Measurements from ENCODE around the gene TRIM23.
"Not testable (repeated sequence)": the region's sequence is repeated elsewhere in the genome, so short reads cannot be mapped to it uniquely, and the experiment has no call there.

The TRIM23 gene

DNA sequence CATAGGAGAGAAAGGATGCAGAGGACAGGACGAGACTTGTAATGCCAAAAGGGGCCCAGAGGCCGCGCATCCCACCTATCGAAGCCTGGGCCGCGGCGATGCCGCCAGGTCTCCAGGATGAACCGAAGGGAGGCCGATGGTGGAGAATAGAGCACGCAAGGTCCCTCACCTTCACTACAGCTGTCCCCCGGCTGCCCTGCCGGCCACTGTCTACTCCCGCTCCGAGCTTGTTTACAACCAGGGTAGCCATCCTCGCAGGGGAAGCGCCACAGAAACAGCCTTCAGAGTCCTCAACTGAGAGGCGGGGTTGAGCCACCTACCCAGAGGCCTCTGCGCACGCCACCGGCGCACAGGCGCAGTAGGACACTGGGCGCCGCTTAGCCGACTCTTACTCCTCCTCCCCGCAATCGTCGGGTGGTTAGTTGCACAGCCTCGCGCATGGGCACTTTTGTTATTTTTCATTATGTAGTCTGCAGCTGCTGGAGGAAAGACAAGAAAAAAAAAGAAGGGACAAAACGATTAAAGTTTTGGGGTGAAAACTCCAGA is at the start of gene TRIM23:
Gene TRIM23 (minus strand): TSS at position 309 of the 546 bp plus-strand sequence. CDS start 59 bp downstream, at position 250.
- no peaks in the 10 kb centered on the region for H3K9me3 Mint-ChIP-seq
- DNase-seq (ENCODE audit: low spot score in 2 of 2) (peak; percentile 80 to 89), ATAC-seq (ENCODE audit: low read depth) (peak; percentile 88)
- no peaks in the 10 kb centered on the region for H3K36me3 Mint-ChIP-seq
- peak within 1 kb of the TSS; percentile 98 for H3K27ac Mint-ChIP-seq
- no peaks in the 10 kb centered on the region for H3K27me3 Mint-ChIP-seq
- H3K4me1 Mint-ChIP-seq = peaks cover 12% of the 10 kb centered on the region
- peak within 1 kb of the TSS; percentile 100 for H3K4me3 Mint-ChIP-seq

DNA sequence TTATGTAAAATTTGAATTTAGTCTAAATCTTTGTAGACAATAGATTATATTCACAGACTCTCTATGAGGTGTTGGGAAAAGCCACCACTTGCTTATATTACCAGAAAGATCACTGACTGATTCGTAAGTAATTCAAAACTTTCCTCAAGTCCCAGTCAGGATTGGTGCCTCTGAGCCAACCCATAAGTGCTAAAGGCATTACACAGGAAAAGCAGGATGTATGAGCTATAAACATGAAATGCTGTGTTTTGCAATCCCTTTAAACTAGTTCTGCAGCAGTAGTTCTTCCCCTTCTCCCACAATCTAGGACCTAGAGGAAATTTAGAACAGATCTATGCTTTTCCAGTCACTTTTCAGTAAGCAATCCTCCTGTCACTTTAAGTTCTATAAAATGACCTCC is 48.7 kb upstream of the TRIM23 start:
- H3K36me3 Mint-ChIP-seq = peaks cover 22% of the 10 kb centered on the region
- no peak for ATAC-seq (ENCODE audit: low read depth)
- no peak for DNase-seq (ENCODE audit: low spot score in 2 of 2)
- no peaks in the 10 kb centered on the region for H3K9me3 Mint-ChIP-seq
- H3K27me3 Mint-ChIP-seq = no peaks in the 10 kb centered on the region
- H3K4me3 Mint-ChIP-seq = no peak overlapping the region
- H3K4me1 Mint-ChIP-seq = no peaks in the 10 kb centered on the region
- no peak overlapping the region for H3K27ac Mint-ChIP-seq

DNA sequence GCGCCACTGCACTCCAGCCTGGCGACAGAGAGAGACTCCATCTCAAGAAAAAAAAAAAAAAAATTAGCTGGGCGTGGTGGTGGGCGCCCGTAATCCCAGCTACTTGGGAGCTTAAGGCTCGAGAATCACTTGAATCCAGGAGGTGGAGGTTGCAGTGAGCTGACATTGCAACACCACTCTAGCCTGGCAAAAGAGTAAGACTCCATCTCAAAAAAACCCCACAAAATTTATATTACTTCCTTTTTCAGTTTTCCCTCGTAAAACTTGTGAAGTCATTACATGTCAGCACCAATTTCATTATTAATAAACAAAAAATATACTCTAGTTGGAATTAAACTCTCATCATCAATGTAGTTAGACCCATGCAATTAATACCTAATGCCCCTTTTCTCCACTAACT is 44.6 kb upstream of the TRIM23 start:
- Mint-ChIP-seq H3K27ac (no peak overlapping the region), H3K4me3 (no peak overlapping the region), H3K36me3 (peaks cover 5% of the 10 kb centered on the region), H3K4me1 (no peaks in the 10 kb centered on the region), H3K27me3 (no peaks in the 10 kb centered on the region), H3K9me3 (no peaks in the 10 kb centered on the region)
- DNase-seq (ENCODE audit: low spot score in 2 of 2) (no peak), ATAC-seq (ENCODE audit: low read depth) (no peak)

DNA sequence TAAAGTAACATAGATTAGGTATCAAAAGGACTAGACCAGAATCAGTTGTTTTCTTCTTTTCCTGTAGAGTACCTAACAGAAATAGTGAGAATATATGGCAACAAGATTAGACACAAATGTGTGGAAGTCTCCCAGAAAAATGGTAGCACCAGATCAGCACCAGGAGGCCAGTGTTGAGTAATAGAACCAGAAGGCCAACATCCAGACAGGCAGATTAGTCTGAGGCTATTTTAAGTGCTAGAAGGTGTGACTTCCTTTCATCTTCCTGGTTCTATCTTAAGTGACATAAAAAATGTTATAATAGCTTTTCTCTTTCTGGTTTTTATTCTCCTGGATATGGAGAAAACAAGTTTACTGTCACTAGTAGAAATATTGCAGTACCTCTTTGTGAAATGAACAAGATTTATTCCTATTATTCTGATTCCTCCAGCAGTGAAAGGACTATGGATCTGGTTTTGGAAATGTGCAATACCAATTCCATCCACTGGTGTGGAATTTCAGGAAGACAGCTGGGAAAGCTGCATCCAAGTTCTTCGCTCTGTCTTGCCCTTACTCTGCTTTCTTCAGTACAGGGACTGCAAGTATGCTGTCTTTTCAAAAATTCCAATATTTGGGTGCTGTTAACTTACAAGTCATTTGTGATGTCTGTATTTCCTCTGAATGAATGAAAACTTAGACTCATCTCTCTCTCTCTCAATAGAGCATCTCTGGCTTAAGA is 39.8 kb upstream of the TRIM23 start:
- no peak for ATAC-seq (ENCODE audit: low read depth)
- H3K27ac Mint-ChIP-seq = no peak overlapping the region

DNA sequence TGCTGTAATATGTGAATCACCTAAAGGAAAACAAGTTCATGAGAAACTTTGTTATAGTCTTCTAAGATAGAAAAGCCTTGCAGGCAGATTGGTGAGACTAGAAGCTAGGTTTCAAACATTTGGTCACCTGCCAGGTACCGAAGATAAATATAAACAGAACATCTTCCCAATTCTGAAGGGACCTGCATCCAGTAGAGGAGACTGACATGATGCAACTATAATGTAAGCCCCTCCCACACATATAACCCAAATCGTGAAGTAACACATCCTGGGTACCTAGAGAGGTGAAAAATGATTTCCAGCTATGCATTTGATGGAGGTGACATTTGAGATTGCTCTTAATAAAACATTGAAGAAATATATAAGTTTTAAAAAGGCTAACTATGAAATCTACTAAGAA is 30.6 kb upstream of the TRIM23 start:
- Mint-ChIP-seq H3K9me3 (no peaks in the 10 kb centered on the region), H3K36me3 (peaks cover 9% of the 10 kb centered on the region), H3K27ac (no peak overlapping the region), H3K27me3 (no peaks in the 10 kb centered on the region), H3K4me3 (no peak overlapping the region), H3K4me1 (no peaks in the 10 kb centered on the region)
- DNase-seq (ENCODE audit: low spot score in 2 of 2) (no peak), ATAC-seq (ENCODE audit: low read depth) (no peak)

More for the DNA sequence above, 39.8 kb upstream of the TRIM23 start:
- peaks cover 16% of the 10 kb centered on the region for H3K36me3 Mint-ChIP-seq
- no peak for DNase-seq (ENCODE audit: low spot score in 2 of 2)
- H3K27me3 Mint-ChIP-seq = no peaks in the 10 kb centered on the region
- H3K9me3 Mint-ChIP-seq = no peaks in the 10 kb centered on the region
- no peak overlapping the region for H3K4me3 Mint-ChIP-seq
- no peaks in the 10 kb centered on the region for H3K4me1 Mint-ChIP-seq

DNA sequence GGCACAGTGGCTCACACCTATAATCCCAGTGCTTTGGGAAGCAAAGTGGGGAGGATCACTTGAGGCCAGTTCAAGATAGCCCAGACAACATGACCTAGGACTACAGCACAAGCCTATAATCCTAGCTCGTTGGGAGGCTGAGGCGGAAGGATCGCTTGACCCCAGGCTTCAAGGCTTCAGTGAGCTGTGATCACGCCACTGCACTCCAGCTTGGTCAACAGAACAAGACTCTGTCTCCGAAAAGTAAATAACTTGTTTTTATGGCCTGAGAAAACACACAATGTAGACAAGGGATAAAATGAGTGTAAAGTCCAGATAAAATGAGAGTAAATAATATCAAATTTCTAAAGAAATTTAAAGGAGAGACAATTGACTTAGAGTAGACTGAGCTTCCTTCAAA is 27.0 kb upstream of the TRIM23 start:
- Mint-ChIP-seq H3K27me3 (no peaks in the 10 kb centered on the region), H3K4me3 (no peak overlapping the region), H3K36me3 (peaks cover 18% of the 10 kb centered on the region), H3K9me3 (no peaks in the 10 kb centered on the region), H3K4me1 (no peaks in the 10 kb centered on the region), H3K27ac (no peak overlapping the region)
- no peak for ATAC-seq (ENCODE audit: low read depth)
- DNase-seq (ENCODE audit: low spot score in 2 of 2) = no peak

DNA sequence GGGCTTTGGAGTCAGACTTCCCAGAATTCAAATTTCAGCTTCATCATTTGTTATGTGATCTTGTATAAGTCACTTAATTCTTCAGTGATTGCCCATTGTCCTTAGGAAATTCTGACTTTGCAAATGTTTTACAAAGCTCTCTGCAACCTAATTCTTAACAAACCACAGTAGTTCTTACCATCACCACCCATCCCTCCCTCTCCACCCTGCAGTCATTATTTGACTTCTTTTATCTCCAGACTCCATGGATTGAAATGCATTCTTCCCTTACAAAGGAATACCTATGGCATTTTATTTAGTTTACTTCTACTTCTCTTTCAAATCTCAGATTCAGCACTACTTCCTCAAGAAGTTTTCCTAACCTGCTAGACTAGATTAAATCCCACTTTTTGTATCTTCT is 23.8 kb upstream of the TRIM23 start:
- Mint-ChIP-seq H3K27me3 (no peaks in the 10 kb centered on the region), H3K27ac (peak overlapping the region; percentile 28), H3K36me3 (peaks cover 18% of the 10 kb centered on the region), H3K9me3 (no peaks in the 10 kb centered on the region), H3K4me1 (no peaks in the 10 kb centered on the region), H3K4me3 (no peak overlapping the region)
- DNase-seq (ENCODE audit: low spot score in 2 of 2) (no peak), ATAC-seq (ENCODE audit: low read depth) (no peak)

DNA sequence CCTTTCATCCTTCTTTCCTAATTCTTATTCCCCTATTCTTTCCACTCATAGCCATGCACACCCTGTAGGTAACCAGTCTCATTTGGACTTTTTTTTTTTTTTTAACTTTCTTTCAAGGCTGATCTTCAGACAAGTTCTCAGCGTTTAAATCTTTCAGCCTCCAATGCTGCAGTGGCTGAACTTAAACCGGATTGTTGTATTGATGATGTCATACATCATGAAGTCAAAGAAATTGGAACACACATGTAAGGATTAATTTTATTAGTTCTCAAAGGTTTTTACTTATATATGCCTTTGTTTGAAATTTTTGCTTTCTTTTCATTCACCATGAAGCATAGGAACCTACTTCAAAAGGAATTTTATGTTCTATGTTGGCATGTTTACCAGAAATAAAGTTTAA is 22.8 kb upstream of the TRIM23 start:
- ATAC-seq (ENCODE audit: low read depth) = no peak
- Mint-ChIP-seq H3K4me3 (no peak overlapping the region), H3K4me1 (no peaks in the 10 kb centered on the region), H3K9me3 (no peaks in the 10 kb centered on the region), H3K27me3 (no peaks in the 10 kb centered on the region), H3K27ac (no peak overlapping the region), H3K36me3 (peaks cover 18% of the 10 kb centered on the region)
- no peak for DNase-seq (ENCODE audit: low spot score in 2 of 2)

DNA sequence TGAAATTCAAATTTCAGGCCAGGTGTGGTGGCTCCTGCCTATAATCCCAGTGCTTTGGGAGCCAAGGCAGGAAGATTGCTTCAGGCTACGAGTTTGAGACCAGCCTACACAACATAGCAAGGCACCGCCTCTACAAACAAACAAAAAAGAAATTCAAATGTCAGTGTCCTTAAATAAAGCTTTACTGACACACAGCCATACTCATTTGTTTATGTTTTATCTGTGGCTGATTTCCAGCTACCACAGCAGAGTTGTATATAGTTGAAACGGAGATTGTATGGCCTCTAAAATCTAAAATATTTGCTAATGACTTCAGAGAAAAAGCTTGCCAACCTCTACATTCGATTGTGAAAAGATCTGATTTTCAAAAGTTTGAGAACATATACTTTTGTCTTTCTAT is 16.1 kb upstream of the TRIM23 start:
- Mint-ChIP-seq H3K36me3 (peaks cover 13% of the 10 kb centered on the region), H3K4me3 (no peak overlapping the region), H3K27ac (no peak overlapping the region), H3K27me3 (no peaks in the 10 kb centered on the region), H3K4me1 (no peaks in the 10 kb centered on the region), H3K9me3 (no peaks in the 10 kb centered on the region)
- ATAC-seq (ENCODE audit: low read depth) (no peak), DNase-seq (ENCODE audit: low spot score in 2 of 2) (no peak)

DNA sequence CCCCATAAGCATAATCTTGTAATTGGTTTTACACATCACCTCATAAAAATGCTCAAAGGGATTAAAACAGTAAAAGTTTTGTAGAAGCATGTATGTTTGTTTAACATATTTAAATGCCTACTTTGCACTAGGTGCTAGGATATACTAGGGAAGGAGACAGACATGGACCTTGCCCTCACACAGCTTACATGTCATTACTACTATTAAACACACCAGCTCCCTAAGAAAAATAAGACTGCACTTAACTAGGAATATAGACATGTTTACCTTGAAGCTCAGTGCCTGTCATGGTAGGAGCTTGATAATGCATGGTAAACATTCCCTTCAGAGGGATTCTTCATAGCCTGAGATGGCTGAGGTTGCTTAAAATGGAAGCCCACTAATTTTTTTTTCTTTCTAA is 6.8 kb upstream of the TRIM23 start:
- Mint-ChIP-seq H3K36me3 (peaks cover 3% of the 10 kb centered on the region), H3K9me3 (no peaks in the 10 kb centered on the region), H3K4me1 (peaks cover 4% of the 10 kb centered on the region), H3K4me3 (no peak overlapping the region), H3K27me3 (no peaks in the 10 kb centered on the region), H3K27ac (no peak overlapping the region)
- DNase-seq (ENCODE audit: low spot score in 2 of 2) (no peak), ATAC-seq (ENCODE audit: low read depth) (no peak)

DNA sequence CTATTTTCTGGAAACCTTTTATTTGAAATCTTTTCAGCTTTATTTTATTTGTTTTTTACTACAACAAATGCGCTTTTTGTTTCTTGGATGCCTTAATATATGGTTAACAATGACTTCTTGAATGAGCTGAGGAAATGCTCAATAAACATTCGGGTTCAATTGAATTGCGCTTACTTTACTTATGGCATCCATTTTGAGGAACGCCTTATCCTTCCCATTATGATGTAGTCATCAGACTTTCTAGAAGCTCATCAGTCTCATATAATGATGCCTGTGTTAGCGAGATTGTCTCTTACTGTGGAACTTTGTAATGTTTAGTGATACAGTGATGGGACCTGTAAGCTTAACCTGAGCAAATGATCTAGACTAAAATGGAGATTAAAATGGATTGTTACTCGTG is 1.6 kb upstream of the TRIM23 start:
- peaks cover 12% of the 10 kb centered on the region for H3K4me1 Mint-ChIP-seq
- H3K4me3 Mint-ChIP-seq = peak overlapping the region; percentile 63
- no peak for DNase-seq (ENCODE audit: low spot score in 2 of 2)

DNA sequence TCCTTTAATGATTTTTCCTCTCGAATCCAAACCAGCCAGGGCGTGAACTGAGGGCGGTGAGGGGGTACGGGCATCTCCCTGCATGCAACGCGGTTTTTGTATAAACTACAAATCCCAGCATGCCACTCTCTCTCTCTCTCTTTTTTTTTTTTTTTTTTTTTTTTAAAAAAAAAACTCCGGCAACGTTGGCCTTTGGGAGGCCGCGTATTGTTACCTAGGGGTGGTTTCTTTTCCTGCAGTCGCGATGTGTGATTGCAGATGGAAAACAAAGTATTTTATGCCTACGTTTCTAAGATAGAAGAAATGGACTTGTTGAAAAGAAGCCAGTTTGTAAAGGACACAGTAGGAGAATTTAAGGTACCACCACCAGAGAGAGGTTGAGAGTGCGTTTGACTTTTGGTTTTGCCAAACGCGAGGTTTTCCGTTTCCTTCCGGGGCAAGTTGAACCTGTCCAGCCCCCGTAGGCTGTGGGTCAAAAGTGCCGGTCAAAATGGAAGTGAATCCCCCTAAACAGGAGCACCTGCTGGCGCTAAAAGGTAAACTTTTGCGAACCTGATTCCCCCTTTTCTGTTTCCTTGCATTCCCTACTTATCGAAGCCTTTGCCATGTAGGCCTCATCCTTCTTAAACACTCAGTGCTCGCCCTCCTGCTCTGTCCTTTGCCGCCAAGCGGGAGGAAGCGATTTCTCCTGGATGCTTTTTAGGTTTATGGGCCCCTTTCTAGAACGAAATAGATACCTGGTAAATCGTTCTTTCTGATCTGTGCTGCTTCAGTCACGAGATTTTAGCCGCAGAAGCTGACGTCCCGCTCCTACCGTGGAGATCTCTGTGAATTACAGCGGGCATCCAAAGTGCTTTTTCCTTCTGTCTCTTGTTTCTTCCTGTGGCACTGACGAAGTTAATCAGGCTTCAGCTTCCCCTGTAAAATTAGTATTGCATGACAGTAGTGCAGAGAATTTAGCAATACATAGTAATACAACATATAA is 730 bp upstream of the TRIM23 start, which contains the start of the genes SHLD3 and TRAPPC13:
Gene SHLD3 (plus strand): TSS at position 457 of the 985 bp plus-strand sequence. CDS start 4,561 bp downstream, outside the sequence.
Gene TRAPPC13 (plus strand): TSS at position 457 of the 985 bp plus-strand sequence. CDS start 34 bp downstream, at position 491.
- Mint-ChIP-seq H3K9me3 (no peaks in the 10 kb centered on the region), H3K27ac (peak within 1 kb of the TSS; percentile 98), H3K4me1 (peaks cover 12% of the 10 kb centered on the region), H3K36me3 (peaks cover 3% of the 10 kb centered on the region), H3K27me3 (no peaks in the 10 kb centered on the region), H3K4me3 (peak within 1 kb of the TSS; percentile 100)
- ATAC-seq (ENCODE audit: low read depth) (peak; percentile 72), DNase-seq (ENCODE audit: low spot score in 2 of 2) (peak; percentile 72 to 81)

More for the DNA sequence above, 1.6 kb upstream of the TRIM23 start:
- no peak for ATAC-seq (ENCODE audit: low read depth)
- peak overlapping the region; percentile 98 for H3K27ac Mint-ChIP-seq
- H3K27me3 Mint-ChIP-seq = no peaks in the 10 kb centered on the region
- H3K9me3 Mint-ChIP-seq = no peaks in the 10 kb centered on the region
- H3K36me3 Mint-ChIP-seq = peaks cover 3% of the 10 kb centered on the region

DNA sequence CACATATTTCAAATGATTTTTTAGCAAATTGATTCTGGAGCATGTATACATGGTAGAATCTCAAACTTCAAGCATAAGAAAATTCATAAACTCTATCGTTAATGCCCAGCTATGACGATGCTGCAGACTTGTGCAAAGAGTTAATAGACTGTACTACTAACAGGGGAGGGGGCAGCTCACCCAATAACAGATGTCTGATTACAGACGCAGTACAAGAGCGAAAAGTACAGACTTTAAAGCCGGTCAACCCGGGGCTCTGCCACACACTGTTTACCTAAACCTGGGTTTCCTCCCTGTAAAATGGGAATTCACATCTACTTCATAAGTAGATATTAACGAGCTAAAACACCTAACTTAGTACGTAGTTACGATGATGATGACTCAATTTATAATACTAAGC is 651 bp downstream of the TRIM23 start:
- H3K4me1 Mint-ChIP-seq = peaks cover 15% of the 10 kb centered on the region
- H3K36me3 Mint-ChIP-seq = no peaks in the 10 kb centered on the region
- no peaks in the 10 kb centered on the region for H3K9me3 Mint-ChIP-seq
- DNase-seq (ENCODE audit: low spot score in 2 of 2) = no peak
- no peak for ATAC-seq (ENCODE audit: low read depth)
- peak overlapping the region; percentile 98 for H3K27ac Mint-ChIP-seq
- H3K27me3 Mint-ChIP-seq = no peaks in the 10 kb centered on the region
- peak overlapping the region; percentile 100 for H3K4me3 Mint-ChIP-seq

DNA sequence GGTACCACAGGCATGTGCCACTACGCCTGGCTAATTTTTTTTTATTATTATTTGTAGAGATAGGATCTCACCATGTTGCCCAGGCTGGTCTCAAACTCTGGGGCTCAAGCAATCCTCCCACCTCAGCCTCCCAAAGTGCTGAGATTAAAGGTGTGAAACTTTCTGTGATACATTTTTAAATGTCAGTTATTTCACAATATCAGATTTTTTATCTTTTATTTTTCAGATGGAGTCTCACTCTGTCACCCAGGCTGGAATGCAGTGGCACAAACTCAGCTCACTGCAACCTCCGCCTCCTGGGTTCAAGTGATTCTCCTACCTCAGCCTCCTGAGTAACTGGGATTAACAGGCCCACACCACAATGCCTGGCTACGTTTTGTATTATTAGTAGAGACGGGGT is 2.2 kb downstream of the TRIM23 start:
- not testable (repeated sequence) for H3K4me3 Mint-ChIP-seq; ATAC-seq (ENCODE audit: low read depth); H3K27me3 Mint-ChIP-seq; DNase-seq (ENCODE audit: low spot score in 2 of 2); H3K36me3 Mint-ChIP-seq; H3K9me3 Mint-ChIP-seq; H3K27ac Mint-ChIP-seq
- H3K4me1 Mint-ChIP-seq = peaks cover 15% of the 10 kb centered on the region

Data from memory B cell (primary cell).